Endothelial cell of umbilical vein (primary cell): ENCODE results near the gene CLSTN2. TPM values are rescaled to one million over a fixed set of nuclear protein-coding genes. Genes with fewer than 3 reads are reported as not detected.

Experiments used
- BruUV-seq: library from RNA; stranded (reverse); fragments of 400-500 nt; replicated peaks from 2 replicates; lab custom pipeline; 2021; lab: Mats Ljungman, UMichigan
- CTCF ChIA-PET: fragments of 300-600, 350-600 bp; sonication (Branson Sonifier 250); formaldehyde crosslinking; loops from one replicate; lab custom pipeline; 2021; ENCODE audit warnings: antibody characterized with exemption, inconsistent platforms; lab: Charles Lee
- POLR2A ChIA-PET: fragments of 300-600, 350-600 bp; sonication (Branson Sonifier 250); formaldehyde crosslinking; loops from one replicate; lab custom pipeline; 2021; ENCODE audit warnings: antibody characterized with exemption, inconsistent platforms; lab: Charles Lee
- DNase-seq: peaks from one replicate; pipeline ENCODE4 v3.0.0-alpha.2; 2011; ENCODE audit warnings: low read depth, low spot score
- FAIRE-seq: peaks from 2 replicates; lab custom pipeline; 2011; peaks lifted over from hg19 to GRCh38; lab: Jason Lieb, UNC
- H2AFZ ChIP-seq: 2 replicates; pipeline ENCODE4 v1.6.0; 2012; ENCODE audit warnings: low read depth, low read length, control low read depth, inconsistent platforms
- H3K27ac ChIP-seq: 2 replicates; pipeline ENCODE4 v1.5.1; 2011; ENCODE audit warnings: low read depth, mild to moderate bottlenecking, control low read depth, low read length, moderate library complexity; ENCODE audit not compliant: insufficient read depth
- H3K27me3 ChIP-seq, 2 experiments: 2 replicates each; pipeline versions ENCODE4 v1.6.0 to v1.6.1; 2011; ENCODE audit warnings: low read length in 2 of 2, mixed read lengths in 1 of 2; ENCODE audit not compliant: control insufficient read depth in 2 of 2, insufficient read depth in 2 of 2
- H3K36me3 ChIP-seq, 2 experiments: 2 replicates in 1 of 2; 3 replicates in 1 of 2; pipeline ENCODE4 v1.5.1; 2011; ENCODE audit warnings: low read length in 2 of 2, mild to moderate bottlenecking in 1 of 2, moderate library complexity in 1 of 2; ENCODE audit not compliant: control insufficient read depth in 2 of 2, insufficient read depth in 2 of 2; ENCODE audit errors: extremely low read depth in 1 of 2
- H3K4me1 ChIP-seq: 3 replicates; pipeline ENCODE4 v1.5.1; 2011; ENCODE audit warnings: mild to moderate bottlenecking, low read length; ENCODE audit not compliant: control insufficient read depth, insufficient read depth; ENCODE audit errors: extremely low read depth
- H3K4me2 ChIP-seq: 2 replicates; pipeline ENCODE4 v1.6.1; 2011; ENCODE audit warnings: low read length, control low read depth, mixed read lengths; ENCODE audit not compliant: insufficient read depth
- H3K4me3 ChIP-seq, 3 experiments: fragments of 200-600 bp in 1 of 3; sonication (generic), shearing (Covaris generic) in 1 of 3; replicated peaks in 1 of 3; 2 replicates each; pipeline ENCODE4 v1.5.1; 2011 to 2016; ENCODE audit warnings: control low read depth in 3 of 3, low read length in 3 of 3, mild to moderate bottlenecking in 2 of 3, inconsistent platforms in 1 of 3, low read depth in 1 of 3, moderate library complexity in 1 of 3; ENCODE audit not compliant: insufficient read depth in 1 of 3
- H3K79me2 ChIP-seq: 2 replicates; pipeline ENCODE4 v1.6.0; 2012; ENCODE audit warnings: low read length, inconsistent platforms; ENCODE audit not compliant: control insufficient read depth, insufficient read depth
- H3K9ac ChIP-seq: replicated peaks from 2 replicates; pipeline ENCODE3; 2011; ENCODE audit warnings: low read length, control low read depth; ENCODE audit not compliant: insufficient read depth; ENCODE audit errors: extremely low read depth
- H3K9me1 ChIP-seq: replicated peaks from 3 replicates; pipeline ENCODE4 v1.6.0; 2011; ENCODE audit warnings: mild to moderate bottlenecking, low read length; ENCODE audit not compliant: control insufficient read depth, insufficient read depth; ENCODE audit errors: extremely low read depth
- H3K9me3 ChIP-seq: replicated peaks from 2 replicates; pipeline ENCODE4 v1.5.1; 2012; ENCODE audit warnings: low read length, inconsistent platforms; ENCODE audit not compliant: control insufficient read depth, insufficient read depth
- H4K20me1 ChIP-seq: replicated peaks from 2 replicates; pipeline ENCODE3; 2011; ENCODE audit warnings: mild to moderate bottlenecking, low read length; ENCODE audit not compliant: control insufficient read depth, insufficient read depth; ENCODE audit errors: extremely low read depth
- CTCF ChIP-seq, 2 donors: IDR thresholded peaks; 1 replicate in 1 of 2; 2 replicates in 1 of 2; pipeline ENCODE4 v1.5.1; 2011; ENCODE audit warnings: low read length in 2 of 2, mild to moderate bottlenecking in 2 of 2, moderate library complexity in 2 of 2, control low read depth in 1 of 2, inconsistent platforms in 1 of 2, low read depth in 1 of 2; ENCODE audit not compliant: insufficient read depth in 1 of 2; ENCODE audit errors: extremely low read depth in 1 of 2
- FOS ChIP-seq: IDR thresholded peaks from 2 replicates; pipeline ENCODE4 v1.6.1; 2011; ENCODE audit warnings: mild to moderate bottlenecking, low read length, moderate library complexity, borderline replicate concordance; ENCODE audit not compliant: insufficient read depth
- GATA2 ChIP-seq: IDR thresholded peaks from 2 replicates; pipeline ENCODE4 v1.7.0; 2011; ENCODE audit warnings: low read depth, mild to moderate bottlenecking, moderate library complexity, mixed read lengths, low read length; ENCODE audit not compliant: insufficient read length, insufficient read depth
- MAX ChIP-seq: IDR thresholded peaks from 2 replicates; pipeline ENCODE4 v1.6.1; 2011; ENCODE audit not compliant: insufficient read depth, insufficient read length
- POLR2A ChIP-seq: IDR thresholded peaks from 2 replicates; pipeline ENCODE4 v1.6.1; 2012; ENCODE audit warnings: low read depth, mild to moderate bottlenecking, control low read depth, low read length
- POLR2AphosphoS5 ChIP-seq: IDR thresholded peaks from 2 replicates; pipeline ENCODE4 v1.6.1; 2012; ENCODE audit warnings: low read depth, mild to moderate bottlenecking, control low read depth, low read length, moderate library complexity; ENCODE audit not compliant: insufficient read depth
- dilution Hi-C: fragments of 300-500 bp; cut with MboI; formaldehyde crosslinking; loops from one replicate; pipeline ENCODE4 v1.15.0; 2019; ENCODE audit warnings: low sequenced_read_pairs; ENCODE audit not compliant: extremely low pct_ligation_motif_present
- intact Hi-C: fragments of 100-400 bp; cut with micrococcal nuclease; formaldehyde crosslinking; loops from one replicate; pipeline ENCODE4 v1.10.0; 2022
- polyA plus RNA-seq, 4 experiments: library from polyadenylated mRNA; depleted of rRNA in 3 of 4; stranded (reverse) in 3 of 4; unstranded in 1 of 4; fragments of >200 nt; gene quantifications; 2 replicates each; pipeline versions ENCODE4 v1.2.1 to v1.2.3, GENCODE V29; 2011 to 2012; ENCODE audit warnings: missing spikeins in 1 of 4
- total RNA-seq: library from RNA; stranded (reverse); gene quantifications from 2 replicates; pipeline ENCODE4 v1.2.3, GENCODE V29; 2021

The CLSTN2 gene
- total and polyA plus RNA-seq, 2 donors (not counting 3 experiments of a cell fraction or from before 2014, with no cell fraction given): 0.26 to 0.38 TPM

- ChIA-PET POLR2A (no interaction called here), CTCF (no interaction called here)
- H3K27ac ChIP-seq: no peak overlapping the region
- TF ChIP-seq GATA2: no peak
- TF ChIP-seq MAX: no peak
- intact Hi-C loops: no loop called here
- H3K36me3 ChIP-seq: no peaks in the 10 kb centered on the region
- H3K9me3 ChIP-seq: no peaks in the 10 kb centered on the region
- H3K4me2 ChIP-seq: no peak overlapping the region
- H2AFZ ChIP-seq: no peak overlapping the region
- BruUV-seq: no TSS peak
- no peaks in the 10 kb centered on the region for H3K79me2 ChIP-seq
- no peak overlapping the region for H3K9ac ChIP-seq
- no peaks in the 10 kb centered on the region for H4K20me1 ChIP-seq
- H3K27me3 ChIP-seq: no peaks in the 10 kb centered on the region
- no peaks in the 10 kb centered on the region for H3K9me1 ChIP-seq
- H3K4me3 ChIP-seq: no peak overlapping the region
- FAIRE-seq (no peak), DNase-seq (no peak)
- dilution Hi-C loops: no loop called here
- no peaks in the 10 kb centered on the region for H3K4me1 ChIP-seq
Observed at GRCh38 chr3:140148824-140149390, 213.9 kb downstream of the CLSTN2 start.

GRCh38 chr3:140151321-140151720, 216.3 kb downstream of the CLSTN2 start:
- no peaks in the 10 kb centered on the region for H4K20me1 ChIP-seq
- H3K4me1 ChIP-seq: no peaks in the 10 kb centered on the region
- POLR2A ChIA-PET: interaction anchor here (0.6 kb wide), 1 partner anchor 92 kb away, joined by 3 read pairs; no protein-coding TSS in a partner anchor
- DNase-seq (no peak), FAIRE-seq (no peak)
- H3K79me2 ChIP-seq: no peaks in the 10 kb centered on the region
- no peak overlapping the region for H3K9ac ChIP-seq
- no peak overlapping the region for H3K4me3 ChIP-seq
- CTCF ChIA-PET: no interaction called here
- H3K4me2 ChIP-seq: no peak overlapping the region
- H3K9me1 ChIP-seq: no peaks in the 10 kb centered on the region
- H3K9me3 ChIP-seq: no peaks in the 10 kb centered on the region
- no TSS peak for BruUV-seq
- TF ChIP-seq POLR2A (no peak), FOS (no peak), CTCF (IDR thresholded peaks at IDR 0.05; ENCODE audit: extremely low read depth in 1 of 2, insufficient read depth in 1 of 2, low read depth in 1 of 2, low read length in 2 of 2) (no peak), MAX (no peak), POLR2AphosphoS5 (no peak)
- H2AFZ ChIP-seq: no peak overlapping the region
- H3K27ac ChIP-seq: no peak overlapping the region
- intact Hi-C loops (no loop called here), dilution Hi-C loops (no loop called here)
- H3K27me3 ChIP-seq: no peaks in the 10 kb centered on the region
- no peaks in the 10 kb centered on the region for H3K36me3 ChIP-seq
